ENCODE measurements around the gene SEMA4A. TPM values are rescaled to one million over a fixed set of nuclear protein-coding genes. Genes with fewer than 3 reads are reported as not detected.

The SEMA4A gene
- total and polyA plus RNA-seq, 4 donors: 1.1 to 3.5 (median 1.7) TPM

- TF ChIP-seq RAD21 (IDR thresholded peaks at IDR 0.05): no peak
- no peak for TF ChIP-seq GABPA (IDR thresholded peaks at IDR 0.05 in 1 of 2, conservative IDR thresholded peaks at IDR 0.05 in 1 of 2)
- TF ChIP-seq, protein P1, sequence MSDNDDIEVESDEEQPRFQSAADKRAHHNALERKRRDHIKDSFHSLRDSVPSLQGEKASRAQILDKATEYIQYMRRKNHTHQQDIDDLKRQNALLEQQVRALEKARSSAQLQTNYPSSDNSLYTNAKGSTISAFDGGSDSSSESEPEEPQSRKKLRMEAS (IDR thresholded peaks at IDR 0.05): no peak
- TF ChIP-seq NR2F2 (IDR thresholded peaks at IDR 0.05): no peak
- no peak for TF ChIP-seq FOXA2 (IDR thresholded peaks at IDR 0.05)
- TF ChIP-seq, protein P2, sequence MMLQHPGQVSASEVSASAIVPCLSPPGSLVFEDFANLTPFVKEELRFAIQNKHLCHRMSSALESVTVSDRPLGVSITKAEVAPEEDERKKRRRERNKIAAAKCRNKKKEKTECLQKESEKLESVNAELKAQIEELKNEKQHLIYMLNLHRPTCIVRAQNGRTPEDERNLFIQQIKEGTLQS (IDR thresholded peaks at IDR 0.05): no peak
- TF ChIP-seq REST (IDR thresholded peaks at IDR 0.05): no peak
- WGBS: 84% methylated on average over 6 of the region's 6 CpGs
- no peaks in the 10 kb centered on the region for H3K36me3 ChIP-seq (ENCODE audit: control insufficient read depth in 4 of 4, insufficient read depth in 3 of 4, low read depth in 1 of 4, low read length in 3 of 4)
- no peak overlapping the region for H3K9ac ChIP-seq (ENCODE audit: low read depth in 1 of 2, low read length in 2 of 2)
- no peak for DNase-seq (ENCODE audit: low spot score)
- no peaks in the 10 kb centered on the region for H3K4me1 ChIP-seq (ENCODE audit: control insufficient read depth in 4 of 4, insufficient read depth in 4 of 4, low read length in 3 of 4)
- no peaks in the 10 kb centered on the region for H3K27me3 ChIP-seq (ENCODE audit: control insufficient read depth in 4 of 4, insufficient read depth in 4 of 4, low read length in 3 of 4)
- H3K4me3 ChIP-seq (ENCODE audit: low read depth in 1 of 3, low read length in 3 of 3): no peak overlapping the region
- no peak overlapping the region for H3K27ac ChIP-seq (ENCODE audit: low read depth in 1 of 2, low read length in 2 of 2)
- H3K9me3 ChIP-seq (ENCODE audit: control insufficient read depth in 4 of 4, low read length in 3 of 4): no peaks in the 10 kb centered on the region
Observed at GRCh38 chr1:156164125-156164831, 10.9 kb downstream of the SEMA4A start.

- no peak for DNase-seq (ENCODE audit: low spot score)
- Histone ChIP-seq H3K9me3 (ENCODE audit: control insufficient read depth in 4 of 4, low read length in 3 of 4) (no peaks in the 10 kb centered on the region), H3K36me3 (ENCODE audit: control insufficient read depth in 4 of 4, insufficient read depth in 3 of 4, low read depth in 1 of 4, low read length in 3 of 4) (no peaks in the 10 kb centered on the region), H3K4me1 (ENCODE audit: control insufficient read depth in 4 of 4, insufficient read depth in 4 of 4, low read length in 3 of 4) (no peaks in the 10 kb centered on the region), H3K9ac (ENCODE audit: low read depth in 1 of 2, low read length in 2 of 2) (no peak overlapping the region), H3K27ac (ENCODE audit: low read depth in 1 of 2, low read length in 2 of 2) (no peak overlapping the region), H3K4me3 (ENCODE audit: low read depth in 1 of 3, low read length in 3 of 3) (no peak overlapping the region), H3K27me3 (ENCODE audit: control insufficient read depth in 4 of 4, insufficient read depth in 4 of 4, low read length in 3 of 4) (no peaks in the 10 kb centered on the region)
- WGBS: 56% methylated on average over 2 of the region's 2 CpGs
- TF ChIP-seq RXRA (IDR thresholded peaks at IDR 0.05) (no peak), SP1 (IDR thresholded peaks at IDR 0.05) (no peak), TAF1 (conservative IDR thresholded peaks at IDR 0.05) (no peak), RAD21 (IDR thresholded peaks at IDR 0.05) (no peak), NR2F2 (IDR thresholded peaks at IDR 0.05) (no peak), CTCF (IDR thresholded peaks at IDR 0.05; ENCODE audit: low read depth, low read length, missing input control) (no peak), HNF4G (IDR thresholded peaks at IDR 0.05) (no peak), REST (IDR thresholded peaks at IDR 0.05) (no peak), HNF4A (conservative IDR thresholded peaks at IDR 0.05) (no peak), FOXA2 (IDR thresholded peaks at IDR 0.05) (no peak)
- TF ChIP-seq, protein P2 (IDR thresholded peaks at IDR 0.05): no peak
- TF ChIP-seq, protein P1 (IDR thresholded peaks at IDR 0.05): no peak
- TF ChIP-seq, protein P3, sequence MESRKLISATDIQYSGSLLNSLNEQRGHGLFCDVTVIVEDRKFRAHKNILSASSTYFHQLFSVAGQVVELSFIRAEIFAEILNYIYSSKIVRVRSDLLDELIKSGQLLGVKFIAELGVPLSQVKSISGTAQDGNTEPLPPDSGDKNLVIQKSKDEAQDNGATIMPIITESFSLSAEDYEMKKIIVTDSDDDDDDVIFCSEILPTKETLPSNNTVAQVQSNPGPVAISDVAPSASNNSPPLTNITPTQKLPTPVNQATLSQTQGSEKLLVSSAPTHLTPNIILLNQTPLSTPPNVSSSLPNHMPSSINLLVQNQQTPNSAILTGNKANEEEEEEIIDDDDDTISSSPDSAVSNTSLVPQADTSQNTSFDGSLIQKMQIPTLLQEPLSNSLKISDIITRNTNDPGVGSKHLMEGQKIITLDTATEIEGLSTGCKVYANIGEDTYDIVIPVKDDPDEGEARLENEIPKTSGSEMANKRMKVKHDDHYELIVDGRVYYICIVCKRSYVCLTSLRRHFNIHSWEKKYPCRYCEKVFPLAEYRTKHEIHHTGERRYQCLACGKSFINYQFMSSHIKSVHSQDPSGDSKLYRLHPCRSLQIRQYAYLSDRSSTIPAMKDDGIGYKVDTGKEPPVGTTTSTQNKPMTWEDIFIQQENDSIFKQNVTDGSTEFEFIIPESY (IDR thresholded peaks at IDR 0.05): no peak
Observed at GRCh38 chr1:156165083-156165482, 11.7 kb downstream of the SEMA4A start.
